GM23338 (cell line): Measurements from ENCODE around the gene ACADS. TPM values are rescaled to one million over a fixed set of nuclear protein-coding genes. Genes with fewer than 3 reads are reported as not detected.

Experiments
- ATAC-seq: fragments of 200-7000 bp; cut with Tn5 transposase; 3 replicates; pipeline ENCODE4 v1.9.1; 2020
- DNase-seq: peaks from one replicate; pipeline ENCODE4 v3.0.0-alpha.2; 2015; ENCODE audit warnings: low spot score
- H2AFZ ChIP-seq: fragments of 200-600 bp; sonication (generic); 2 replicates; pipeline ENCODE4 v1.8.0; 2016; ENCODE audit warnings: antibody characterized with exemption, mild to moderate bottlenecking, moderate library complexity
- H3F3A ChIP-seq: fragments of 200-600 bp; sonication (generic); replicated peaks from 2 replicates; pipeline ENCODE4 v1.8.0; 2017; ENCODE audit warnings: antibody characterized with exemption, mixed run types, low read depth
- H3K27ac ChIP-seq: fragments of 200-600 bp; sonication (generic); 2 replicates; pipeline ENCODE4 v1.6.1; 2016; ENCODE audit warnings: low read depth
- H3K27me3 ChIP-seq: fragments of 200-600 bp; sonication (generic); 2 replicates; pipeline ENCODE4 v1.8.0; 2016; ENCODE audit warnings: mild to moderate bottlenecking, mixed run types, moderate library complexity; ENCODE audit not compliant: insufficient read depth
- H3K36me3 ChIP-seq: fragments of 200-600 bp; sonication (generic); 2 replicates; pipeline ENCODE4 v1.8.0; 2016; ENCODE audit warnings: mild to moderate bottlenecking; ENCODE audit not compliant: insufficient read depth
- H3K4me1 ChIP-seq: fragments of 200-600 bp; sonication (generic); 2 replicates; pipeline ENCODE4 v1.8.0; 2016; ENCODE audit warnings: mild to moderate bottlenecking, moderate library complexity; ENCODE audit not compliant: insufficient read depth
- H3K4me2 ChIP-seq: fragments of 200-600 bp; sonication (generic); 2 replicates; pipeline ENCODE4 v1.7.1; 2017; ENCODE audit warnings: mixed run types
- H3K4me3 ChIP-seq: fragments of 200-600 bp; sonication (generic); 2 replicates; pipeline ENCODE4 v1.6.1; 2016; ENCODE audit warnings: mixed run types
- H3K79me2 ChIP-seq: fragments of 200-600 bp; sonication (generic); replicated peaks from 2 replicates; pipeline ENCODE4 v1.8.0; 2017; ENCODE audit warnings: mild to moderate bottlenecking; ENCODE audit not compliant: insufficient read depth
- H3K9me2 ChIP-seq: fragments of 200-600 bp; sonication (generic); 2 replicates; pipeline ENCODE4 v1.8.0; 2017; ENCODE audit not compliant: insufficient read depth
- H4K20me1 ChIP-seq: fragments of 200-600 bp; sonication (generic); replicated peaks from 2 replicates; pipeline ENCODE4 v1.8.0; 2017; ENCODE audit warnings: mild to moderate bottlenecking; ENCODE audit not compliant: insufficient read depth
- H3K27ac Mint-ChIP-seq: 2 replicates; pipeline ENCODE4 v1.8.0; 2020; ENCODE audit warnings: inconsistent platforms, mild to moderate bottlenecking, moderate library complexity, mixed read lengths
- H3K27me3 Mint-ChIP-seq: 3 replicates; pipeline ENCODE4 v1.8.0; 2022; ENCODE audit warnings: low read depth, mild to moderate bottlenecking, moderate library complexity, mixed read lengths, inconsistent platforms; ENCODE audit not compliant: insufficient read depth, poor library complexity
- H3K36me3 Mint-ChIP-seq: 3 replicates; pipeline ENCODE4 v1.8.0; 2021; ENCODE audit warnings: low read depth, mild to moderate bottlenecking, inconsistent platforms, moderate library complexity, mixed read lengths
- H3K4me1 Mint-ChIP-seq: 3 replicates; pipeline ENCODE4 v1.8.0; 2020; ENCODE audit warnings: mild to moderate bottlenecking, inconsistent platforms, mixed read lengths
- H3K4me3 Mint-ChIP-seq: 3 replicates; pipeline ENCODE4 v1.8.0; 2021; ENCODE audit warnings: moderate library complexity, mild to moderate bottlenecking, inconsistent platforms, mixed read lengths
- H3K9me3 Mint-ChIP-seq: 3 replicates; pipeline ENCODE4 v1.8.0; 2020; ENCODE audit warnings: moderate library complexity, mild to moderate bottlenecking, inconsistent platforms, mixed read lengths
- EZH2 ChIP-seq: fragments of 200-600 bp; sonication (generic); IDR thresholded peaks from one replicate; pipeline ENCODE4 v1.8.0; 2017; ENCODE audit warnings: antibody characterized with exemption, mild to moderate bottlenecking, low read depth; ENCODE audit not compliant: unreplicated experiment
- NANOG ChIP-seq: IDR thresholded peaks from 2 replicates; pipeline ENCODE4 v1.6.1; 2016; ENCODE audit warnings: antibody characterized with exemption, borderline replicate concordance
- POLR2AphosphoS5 ChIP-seq: IDR thresholded peaks from 2 replicates; pipeline ENCODE4 v1.6.1; 2016; ENCODE audit warnings: antibody characterized with exemption, low read depth
- REST ChIP-seq: IDR thresholded peaks from one replicate; pipeline ENCODE4 v1.6.1; 2018; ENCODE audit warnings: antibody characterized with exemption; ENCODE audit not compliant: unreplicated experiment
- ZNF114 ChIP-seq: fragments of 250-450 bp; sonication (Bioruptor Pico); IDR thresholded peaks from 2 replicates; pipeline ENCODE4 v1.5.0; 2020; ENCODE audit warnings: mild to moderate bottlenecking, moderate library complexity
- ZNF462 ChIP-seq: fragments of 250-450 bp; sonication (Bioruptor Pico); IDR thresholded peaks from 2 replicates; pipeline ENCODE4 v1.5.0; 2020; ENCODE audit warnings: mild to moderate bottlenecking, moderate library complexity
- polyA plus RNA-seq: library from polyadenylated mRNA; unstranded; fragments of >200 nt; fragmentation: Nextera tagmentation; extraction: Ambion mirVana; gene quantifications from 2 replicates; pipeline ENCODE4 v1.2.1, GENCODE V29; 2016
- total RNA-seq: library from RNA; depleted of rRNA; stranded (reverse); fragments of >200 nt; shearing (Covaris generic); gene quantifications from 2 replicates; pipeline ENCODE4 v1.2.3, GENCODE V29; 2014

ACADS gene
- total and polyA plus RNA-seq, 2 experiments from 2014 or later: 3.1 to 5.7 TPM

- no peaks in the 10 kb centered on the region for H3K27me3 ChIP-seq
- Mint-ChIP-seq H3K27ac (no peak overlapping the region), H3K27me3 (peaks cover 5% of the 10 kb centered on the region), H3K4me1 (peaks cover 4% of the 10 kb centered on the region), H3K9me3 (no peaks in the 10 kb centered on the region), H3K36me3 (no peaks in the 10 kb centered on the region), H3K4me3 (no peak overlapping the region)
- no peak for TF ChIP-seq POLR2AphosphoS5
- TF ChIP-seq NANOG: no peak
- no peak for TF ChIP-seq EZH2
- no peak for TF ChIP-seq ZNF114 (CRISPR knock-in tag)
- TF ChIP-seq ZNF462 (CRISPR knock-in tag): no peak
- no peak for TF ChIP-seq REST
- H3K36me3 ChIP-seq: no peaks in the 10 kb centered on the region
- no peaks in the 10 kb centered on the region for H4K20me1 ChIP-seq
- H3K4me2 ChIP-seq: no peak overlapping the region
- ATAC-seq: no peak
- H3K4me1 ChIP-seq: peaks cover 5% of the 10 kb centered on the region; the same call in 1 of the 2 replicates
- no peaks in the 10 kb centered on the region for H3K79me2 ChIP-seq
- no peaks in the 10 kb centered on the region for H3K9me2 ChIP-seq
- DNase-seq: no peak
- no peak overlapping the region for H2AFZ ChIP-seq
- H3K4me3 ChIP-seq: no peak overlapping the region
- no peaks in the 10 kb centered on the region for H3F3A ChIP-seq
- H3K27ac ChIP-seq: no peak overlapping the region
Observed at GRCh38 chr12:120677765-120678473, 47.7 kb upstream of the ACADS start.
